ENCODE data around the gene LRP2. TPM values are rescaled to one million over a fixed set of nuclear protein-coding genes. Genes with fewer than 3 reads are reported as not detected.

The LRP2 gene
- total and polyA plus RNA-seq, 4 donors: 0.19 to 5.7 (median 0.40) TPM

DNA sequence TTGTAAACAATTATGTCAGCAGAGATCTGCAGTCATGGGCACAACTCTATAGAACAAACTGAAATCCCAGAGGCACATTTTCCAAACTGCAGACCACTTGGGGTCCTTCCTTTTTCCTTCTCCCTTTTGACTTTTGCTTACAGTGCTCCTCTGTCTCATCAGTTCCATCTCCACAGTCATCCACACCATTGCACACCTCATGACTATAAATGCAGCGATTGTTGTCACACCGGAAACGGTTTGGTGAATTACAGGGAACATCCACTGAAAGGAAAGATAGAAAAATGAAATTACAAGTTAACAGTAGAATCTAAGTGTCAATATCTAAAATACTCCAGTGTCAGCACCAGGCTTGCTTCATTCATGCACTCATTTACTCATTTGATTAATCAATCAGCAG, 196.5 kb downstream of the LRP2 start (continued):
- TF ChIP-seq TAF1 (conservative IDR thresholded peaks at IDR 0.05) (no peak), HNF4A (conservative IDR thresholded peaks at IDR 0.05) (no peak), FOXA2 (IDR thresholded peaks at IDR 0.05) (no peak)
- TF ChIP-seq, protein P1, sequence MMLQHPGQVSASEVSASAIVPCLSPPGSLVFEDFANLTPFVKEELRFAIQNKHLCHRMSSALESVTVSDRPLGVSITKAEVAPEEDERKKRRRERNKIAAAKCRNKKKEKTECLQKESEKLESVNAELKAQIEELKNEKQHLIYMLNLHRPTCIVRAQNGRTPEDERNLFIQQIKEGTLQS (IDR thresholded peaks at IDR 0.05): no peak

DNA sequence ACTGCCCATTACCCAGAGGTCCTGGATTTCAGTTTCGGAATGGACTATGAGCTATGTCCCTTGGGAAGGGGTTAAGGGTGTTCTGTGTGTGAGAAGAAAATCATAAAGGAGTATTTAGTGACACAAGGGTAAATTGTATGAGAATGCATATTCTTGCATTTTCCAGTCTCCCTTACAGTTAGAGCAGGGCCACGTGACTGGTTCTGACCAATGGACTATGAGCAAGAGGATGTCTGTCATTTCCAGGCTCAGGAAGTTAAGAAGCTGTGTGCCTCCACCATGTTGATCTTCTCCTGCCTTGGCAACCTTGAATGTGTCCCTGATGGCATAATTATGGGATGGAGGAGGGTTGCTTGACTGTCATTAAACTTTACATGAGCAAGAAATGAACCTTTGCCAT, 198.0 kb downstream of the LRP2 start:
- no peaks in the 10 kb centered on the region for H3K27me3 ChIP-seq (ENCODE audit: control insufficient read depth in 4 of 4, insufficient read depth in 4 of 4, low read length in 3 of 4)
- no peak for DNase-seq (ENCODE audit: low spot score)
- no peaks in the 10 kb centered on the region for H3K9me3 ChIP-seq (ENCODE audit: control insufficient read depth in 4 of 4, low read length in 3 of 4)
- TF ChIP-seq RAD21 (IDR thresholded peaks at IDR 0.05) (no peak), JUND (IDR thresholded peaks at IDR 0.05) (no peak), SP1 (IDR thresholded peaks at IDR 0.05) (no peak), YY1 (IDR thresholded peaks at IDR 0.05) (no peak), RXRA (IDR thresholded peaks at IDR 0.05) (no peak), NR2F2 (IDR thresholded peaks at IDR 0.05) (no peak), GABPA (IDR thresholded peaks at IDR 0.05 in 1 of 2, conservative IDR thresholded peaks at IDR 0.05 in 1 of 2) (no peak), TAF1 (conservative IDR thresholded peaks at IDR 0.05) (no peak), FOXA1 (IDR thresholded peaks at IDR 0.05) (no peak), HNF4A (conservative IDR thresholded peaks at IDR 0.05) (no peak), FOXA2 (IDR thresholded peaks at IDR 0.05) (no peak), EGR1 (IDR thresholded peaks at IDR 0.05; ENCODE audit: low read depth in 2 of 2) (no peak), HNF4G (IDR thresholded peaks at IDR 0.05) (no peak)
- TF ChIP-seq, protein P2, sequence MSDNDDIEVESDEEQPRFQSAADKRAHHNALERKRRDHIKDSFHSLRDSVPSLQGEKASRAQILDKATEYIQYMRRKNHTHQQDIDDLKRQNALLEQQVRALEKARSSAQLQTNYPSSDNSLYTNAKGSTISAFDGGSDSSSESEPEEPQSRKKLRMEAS (IDR thresholded peaks at IDR 0.05): no peak
- TF ChIP-seq, protein P3, sequence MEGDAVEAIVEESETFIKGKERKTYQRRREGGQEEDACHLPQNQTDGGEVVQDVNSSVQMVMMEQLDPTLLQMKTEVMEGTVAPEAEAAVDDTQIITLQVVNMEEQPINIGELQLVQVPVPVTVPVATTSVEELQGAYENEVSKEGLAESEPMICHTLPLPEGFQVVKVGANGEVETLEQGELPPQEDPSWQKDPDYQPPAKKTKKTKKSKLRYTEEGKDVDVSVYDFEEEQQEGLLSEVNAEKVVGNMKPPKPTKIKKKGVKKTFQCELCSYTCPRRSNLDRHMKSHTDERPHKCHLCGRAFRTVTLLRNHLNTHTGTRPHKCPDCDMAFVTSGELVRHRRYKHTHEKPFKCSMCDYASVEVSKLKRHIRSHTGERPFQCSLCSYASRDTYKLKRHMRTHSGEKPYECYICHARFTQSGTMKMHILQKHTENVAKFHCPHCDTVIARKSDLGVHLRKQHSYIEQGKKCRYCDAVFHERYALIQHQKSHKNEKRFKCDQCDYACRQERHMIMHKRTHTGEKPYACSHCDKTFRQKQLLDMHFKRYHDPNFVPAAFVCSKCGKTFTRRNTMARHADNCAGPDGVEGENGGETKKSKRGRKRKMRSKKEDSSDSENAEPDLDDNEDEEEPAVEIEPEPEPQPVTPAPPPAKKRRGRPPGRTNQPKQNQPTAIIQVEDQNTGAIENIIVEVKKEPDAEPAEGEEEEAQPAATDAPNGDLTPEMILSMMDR (IDR thresholded peaks at IDR 0.05; ENCODE audit: low read depth, low read length, missing input control): no peak
- TF ChIP-seq, protein P4, sequence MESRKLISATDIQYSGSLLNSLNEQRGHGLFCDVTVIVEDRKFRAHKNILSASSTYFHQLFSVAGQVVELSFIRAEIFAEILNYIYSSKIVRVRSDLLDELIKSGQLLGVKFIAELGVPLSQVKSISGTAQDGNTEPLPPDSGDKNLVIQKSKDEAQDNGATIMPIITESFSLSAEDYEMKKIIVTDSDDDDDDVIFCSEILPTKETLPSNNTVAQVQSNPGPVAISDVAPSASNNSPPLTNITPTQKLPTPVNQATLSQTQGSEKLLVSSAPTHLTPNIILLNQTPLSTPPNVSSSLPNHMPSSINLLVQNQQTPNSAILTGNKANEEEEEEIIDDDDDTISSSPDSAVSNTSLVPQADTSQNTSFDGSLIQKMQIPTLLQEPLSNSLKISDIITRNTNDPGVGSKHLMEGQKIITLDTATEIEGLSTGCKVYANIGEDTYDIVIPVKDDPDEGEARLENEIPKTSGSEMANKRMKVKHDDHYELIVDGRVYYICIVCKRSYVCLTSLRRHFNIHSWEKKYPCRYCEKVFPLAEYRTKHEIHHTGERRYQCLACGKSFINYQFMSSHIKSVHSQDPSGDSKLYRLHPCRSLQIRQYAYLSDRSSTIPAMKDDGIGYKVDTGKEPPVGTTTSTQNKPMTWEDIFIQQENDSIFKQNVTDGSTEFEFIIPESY (IDR thresholded peaks at IDR 0.05): no peak
- TF ChIP-seq, protein P5, sequence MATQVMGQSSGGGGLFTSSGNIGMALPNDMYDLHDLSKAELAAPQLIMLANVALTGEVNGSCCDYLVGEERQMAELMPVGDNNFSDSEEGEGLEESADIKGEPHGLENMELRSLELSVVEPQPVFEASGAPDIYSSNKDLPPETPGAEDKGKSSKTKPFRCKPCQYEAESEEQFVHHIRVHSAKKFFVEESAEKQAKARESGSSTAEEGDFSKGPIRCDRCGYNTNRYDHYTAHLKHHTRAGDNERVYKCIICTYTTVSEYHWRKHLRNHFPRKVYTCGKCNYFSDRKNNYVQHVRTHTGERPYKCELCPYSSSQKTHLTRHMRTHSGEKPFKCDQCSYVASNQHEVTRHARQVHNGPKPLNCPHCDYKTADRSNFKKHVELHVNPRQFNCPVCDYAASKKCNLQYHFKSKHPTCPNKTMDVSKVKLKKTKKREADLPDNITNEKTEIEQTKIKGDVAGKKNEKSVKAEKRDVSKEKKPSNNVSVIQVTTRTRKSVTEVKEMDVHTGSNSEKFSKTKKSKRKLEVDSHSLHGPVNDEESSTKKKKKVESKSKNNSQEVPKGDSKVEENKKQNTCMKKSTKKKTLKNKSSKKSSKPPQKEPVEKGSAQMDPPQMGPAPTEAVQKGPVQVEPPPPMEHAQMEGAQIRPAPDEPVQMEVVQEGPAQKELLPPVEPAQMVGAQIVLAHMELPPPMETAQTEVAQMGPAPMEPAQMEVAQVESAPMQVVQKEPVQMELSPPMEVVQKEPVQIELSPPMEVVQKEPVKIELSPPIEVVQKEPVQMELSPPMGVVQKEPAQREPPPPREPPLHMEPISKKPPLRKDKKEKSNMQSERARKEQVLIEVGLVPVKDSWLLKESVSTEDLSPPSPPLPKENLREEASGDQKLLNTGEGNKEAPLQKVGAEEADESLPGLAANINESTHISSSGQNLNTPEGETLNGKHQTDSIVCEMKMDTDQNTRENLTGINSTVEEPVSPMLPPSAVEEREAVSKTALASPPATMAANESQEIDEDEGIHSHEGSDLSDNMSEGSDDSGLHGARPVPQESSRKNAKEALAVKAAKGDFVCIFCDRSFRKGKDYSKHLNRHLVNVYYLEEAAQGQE (IDR thresholded peaks at IDR 0.05): no peak
- TF ChIP-seq, protein P1 (IDR thresholded peaks at IDR 0.05): no peak
- H3K36me3 ChIP-seq (ENCODE audit: control insufficient read depth in 4 of 4, insufficient read depth in 3 of 4, low read depth in 1 of 4, low read length in 3 of 4): peaks cover 0 to 2% (median 0%) of the 10 kb centered on the region in 4 donors
- no peak overlapping the region for H3K9ac ChIP-seq (ENCODE audit: low read depth in 1 of 2, low read length in 2 of 2)
- 47% methylated on average over 2 of the region's 2 CpGs for WGBS
- H3K4me3 ChIP-seq (ENCODE audit: low read depth in 1 of 3, low read length in 3 of 3): no peak overlapping the region
- no peak overlapping the region for H3K27ac ChIP-seq (ENCODE audit: low read depth in 1 of 2, low read length in 2 of 2)
- no peaks in the 10 kb centered on the region for H3K4me1 ChIP-seq (ENCODE audit: control insufficient read depth in 4 of 4, insufficient read depth in 4 of 4, low read length in 3 of 4)

Data from liver (tissue), 9 donors.